ENCODE measurements around the gene FLT3. TPM values are rescaled to one million over a fixed set of nuclear protein-coding genes. Genes with fewer than 3 reads are reported as not detected.
"Not testable (repeated sequence)": the region's sequence is repeated elsewhere in the genome, so short reads cannot be mapped to it uniquely, and the experiment has no call there.

The FLT3 gene
- total RNA-seq, 2 donors from 2014 or later, result not detected

- H3K36me3 Mint-ChIP-seq; H3K9me3 Mint-ChIP-seq; DNase-seq (ENCODE audit: low spot score in 2 of 2); H3K27ac Mint-ChIP-seq: not testable (repeated sequence)
- peak in 1 of 2 donors; percentile 61 for ATAC-seq
Observed at GRCh38 chr13:28032438-28032837, 67.9 kb downstream of the FLT3 start.

- DNase-seq (ENCODE audit: low spot score in 2 of 2) (no peak), ATAC-seq (no peak)
- Mint-ChIP-seq H3K27ac (no peak overlapping the region), H3K36me3 (no peaks in the 10 kb centered on the region), H3K9me3 (no peaks in the 10 kb centered on the region)
Observed at GRCh38 chr13:28031896-28032288, 68.5 kb downstream of the FLT3 start.

- peak overlapping the region in 1 of 2 donors; percentile 7 for H3K27ac Mint-ChIP-seq
- no peaks in the 10 kb centered on the region for H3K36me3 Mint-ChIP-seq
- ATAC-seq (no peak), DNase-seq (ENCODE audit: low spot score in 2 of 2) (no peak)
- H3K9me3 Mint-ChIP-seq, result no peaks in the 10 kb centered on the region
Observed at GRCh38 chr13:28031220-28031895, 69.0 kb downstream of the FLT3 start.

- no peaks in the 10 kb centered on the region for H3K9me3 Mint-ChIP-seq
- H3K36me3 Mint-ChIP-seq, result no peaks in the 10 kb centered on the region
- H3K27ac Mint-ChIP-seq, result no peak overlapping the region
- ATAC-seq (peak in 1 of 2 donors; percentile 46), DNase-seq (ENCODE audit: low spot score in 2 of 2) (no peak)
Observed at GRCh38 chr13:28027607-28028364, 72.6 kb downstream of the FLT3 start.

- no peak for DNase-seq (ENCODE audit: low spot score in 2 of 2)
- Mint-ChIP-seq H3K9me3 (no peaks in the 10 kb centered on the region), H3K36me3 (no peaks in the 10 kb centered on the region), H3K27ac (no peak overlapping the region)
- no peak for ATAC-seq
Observed at GRCh38 chr13:28027071-28027470, 73.3 kb downstream of the FLT3 start.

GRCh38 chr13:28026508-28026907, 73.9 kb downstream of the FLT3 start:
- H3K27ac Mint-ChIP-seq, result no peak overlapping the region
- no peaks in the 10 kb centered on the region for H3K9me3 Mint-ChIP-seq
- DNase-seq (ENCODE audit: low spot score in 2 of 2) (no peak), ATAC-seq (no peak)
- H3K36me3 Mint-ChIP-seq, result no peaks in the 10 kb centered on the region

GRCh38 chr13:28022848-28023518, 77.4 kb downstream of the FLT3 start:
- peaks cover 0 to 2% of the 10 kb centered on the region in 2 donors for H3K9me3 Mint-ChIP-seq
- no peak overlapping the region for H3K27ac Mint-ChIP-seq
- no peak for DNase-seq (ENCODE audit: low spot score in 2 of 2)
- no peak for ATAC-seq
- no peaks in the 10 kb centered on the region for H3K36me3 Mint-ChIP-seq

GRCh38 chr13:28014301-28014700, 86.1 kb downstream of the FLT3 start:
- no peaks in the 10 kb centered on the region for H3K36me3 Mint-ChIP-seq
- H3K27ac Mint-ChIP-seq, result no peak overlapping the region
- DNase-seq (ENCODE audit: low spot score in 2 of 2) (no peak), ATAC-seq (no peak)
- H3K9me3 Mint-ChIP-seq, result no peaks in the 10 kb centered on the region

- no peaks in the 10 kb centered on the region for H3K36me3 Mint-ChIP-seq
- ATAC-seq (no peak), DNase-seq (ENCODE audit: low spot score in 2 of 2) (no peak)
- H3K9me3 Mint-ChIP-seq, result no peaks in the 10 kb centered on the region
- H3K27ac Mint-ChIP-seq, result no peak overlapping the region
Observed at GRCh38 chr13:28013482-28013881, 86.9 kb downstream of the FLT3 start.

GRCh38 chr13:28012896-28013295, 87.5 kb downstream of the FLT3 start:
- Mint-ChIP-seq H3K27ac (no peak overlapping the region), H3K9me3 (no peaks in the 10 kb centered on the region), H3K36me3 (no peaks in the 10 kb centered on the region)
- peak; percentile 33 to 87 for ATAC-seq
- no peak for DNase-seq (ENCODE audit: low spot score in 2 of 2)

- H3K9me3 Mint-ChIP-seq, result no peaks in the 10 kb centered on the region
- no peak overlapping the region for H3K27ac Mint-ChIP-seq
- ATAC-seq (peak in 1 of 2 donors; percentile 41), DNase-seq (ENCODE audit: low spot score in 2 of 2) (no peak)
- no peaks in the 10 kb centered on the region for H3K36me3 Mint-ChIP-seq
Observed at GRCh38 chr13:28012383-28012782, 88.0 kb downstream of the FLT3 start.

- Mint-ChIP-seq H3K9me3 (no peaks in the 10 kb centered on the region), H3K36me3 (no peaks in the 10 kb centered on the region), H3K27ac (no peak overlapping the region)
- ATAC-seq, result no peak
- DNase-seq (ENCODE audit: low spot score in 2 of 2), result no peak
Observed at GRCh38 chr13:28010046-28010445, 90.3 kb downstream of the FLT3 start.

GRCh38 chr13:28005016-28005415, 95.4 kb downstream of the FLT3 start:
- not testable (repeated sequence) for DNase-seq (ENCODE audit: low spot score in 2 of 2); ATAC-seq; H3K36me3 Mint-ChIP-seq; H3K9me3 Mint-ChIP-seq; H3K27ac Mint-ChIP-seq

GRCh38 chr13:28002886-28003698, 97.3 kb downstream of the FLT3 start:
- no peaks in the 10 kb centered on the region for H3K9me3 Mint-ChIP-seq
- no peak overlapping the region for H3K27ac Mint-ChIP-seq
- ATAC-seq, result no peak
- no peak for DNase-seq (ENCODE audit: low spot score in 2 of 2)
- no peaks in the 10 kb centered on the region for H3K36me3 Mint-ChIP-seq

GRCh38 chr13:28001837-28002473, 98.4 kb downstream of the FLT3 start:
- Mint-ChIP-seq H3K36me3 (no peaks in the 10 kb centered on the region), H3K9me3 (no peaks in the 10 kb centered on the region), H3K27ac (no peak overlapping the region)
- no peak for ATAC-seq
- no peak for DNase-seq (ENCODE audit: low spot score in 2 of 2)

GRCh38 chr13:28001049-28001448, 99.3 kb downstream of the FLT3 start:
- DNase-seq (ENCODE audit: low spot score in 2 of 2) (no peak), ATAC-seq (no peak)
- H3K9me3 Mint-ChIP-seq, result no peaks in the 10 kb centered on the region
- H3K27ac Mint-ChIP-seq, result no peak overlapping the region
- H3K36me3 Mint-ChIP-seq, result no peaks in the 10 kb centered on the region
